Skeletal muscle cell (primary cell): ENCODE measurements around the gene RNF121.
"Not testable (repeated sequence)": the region's sequence is repeated elsewhere in the genome, so short reads cannot be mapped to it uniquely, and the experiment has no call there.

Source experiments
- DNase-seq: peaks from one replicate; pipeline ENCODE4 v3.0.0-alpha.2; 2010; ENCODE audit warnings: low read depth
- H3K4me3 ChIP-seq: 2 replicates; pipeline ENCODE4 v1.5.1; 2011; ENCODE audit warnings: low read depth, mild to moderate bottlenecking, control low read depth, low read length, moderate library complexity

The RNF121 gene

DNA sequence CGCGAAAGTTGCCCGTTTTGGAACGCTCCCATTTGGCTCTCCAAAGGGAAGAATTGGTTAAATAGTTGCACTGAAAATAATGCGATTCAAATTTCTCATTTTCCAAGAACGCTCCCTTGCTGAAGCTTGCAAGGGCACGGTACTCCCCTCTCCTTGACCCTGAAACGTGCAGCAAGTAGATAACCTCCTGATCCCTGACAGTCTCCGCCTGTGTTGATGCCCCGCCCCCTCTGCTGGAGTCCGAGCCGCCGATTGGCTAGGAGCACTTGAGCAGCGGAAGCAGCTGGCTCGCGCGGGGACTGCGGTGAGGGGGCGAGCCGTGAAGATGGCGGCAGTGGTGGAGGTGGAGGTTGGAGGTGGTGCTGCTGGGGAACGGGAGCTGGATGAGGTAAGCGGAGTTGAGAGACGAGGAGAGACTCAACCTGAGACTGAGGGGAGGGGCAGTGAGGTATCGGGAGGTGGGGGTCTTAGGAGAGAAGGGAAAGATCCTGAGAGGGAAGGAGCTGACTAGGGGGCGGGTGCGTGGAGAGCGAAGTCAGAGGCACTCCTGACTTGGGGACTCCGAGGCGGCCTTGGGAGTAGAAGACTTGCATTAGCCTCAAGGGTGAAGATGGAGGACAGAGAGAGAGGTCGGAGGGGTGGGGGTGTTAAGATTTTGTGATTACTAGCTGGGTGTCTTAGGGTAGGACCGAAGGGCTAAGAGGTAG, at the start of gene RNF121:
RNF121 (plus strand) TSS at position 310 of the 707 bp plus-strand sequence; CDS start at position 326, 16 bp downstream.
- peak within 1 kb of the TSS; percentile 98 for H3K4me3 ChIP-seq

GRCh38 chr11:71885806-71886205, 43.0 kb upstream of the RNF121 start:
- DNase-seq, H3K4me3 ChIP-seq: not testable (repeated sequence)

More for the DNA sequence above, at the start of gene RNF121:
- peak; percentile 78 for DNase-seq

DNA sequence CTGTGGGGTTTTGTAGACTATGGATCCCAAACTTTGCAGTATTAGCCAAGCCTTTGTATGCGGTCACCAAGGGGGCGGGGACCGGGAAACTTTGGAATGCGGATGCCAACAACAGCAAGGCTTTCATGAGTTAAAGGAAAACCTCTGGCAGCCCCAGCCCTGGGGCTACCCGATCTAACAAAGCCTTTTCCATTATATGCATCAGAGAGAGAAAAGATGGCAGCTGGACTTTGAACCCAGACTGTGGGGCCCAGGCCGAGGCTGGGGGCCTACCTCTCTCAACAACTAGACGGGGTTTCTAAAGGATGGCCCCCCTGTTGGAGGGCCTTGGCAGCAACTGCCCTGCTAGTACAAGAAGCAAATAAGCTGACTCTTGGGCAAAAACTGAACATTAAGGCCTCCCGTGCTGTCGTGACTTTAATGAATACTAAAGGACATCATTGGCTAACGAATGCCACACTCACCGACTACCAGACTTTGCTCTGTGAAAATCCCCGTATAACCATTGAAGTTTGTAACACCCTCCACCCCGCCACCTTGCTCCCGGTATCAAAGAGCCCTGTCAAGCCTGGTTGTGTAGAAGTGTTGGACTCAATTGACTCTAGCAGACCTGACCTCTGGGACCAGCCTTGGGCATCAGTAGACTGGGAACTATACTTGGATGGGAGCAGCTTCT, 40.4 kb upstream of the RNF121 start:
- DNase-seq, H3K4me3 ChIP-seq: not testable (repeated sequence)

DNA sequence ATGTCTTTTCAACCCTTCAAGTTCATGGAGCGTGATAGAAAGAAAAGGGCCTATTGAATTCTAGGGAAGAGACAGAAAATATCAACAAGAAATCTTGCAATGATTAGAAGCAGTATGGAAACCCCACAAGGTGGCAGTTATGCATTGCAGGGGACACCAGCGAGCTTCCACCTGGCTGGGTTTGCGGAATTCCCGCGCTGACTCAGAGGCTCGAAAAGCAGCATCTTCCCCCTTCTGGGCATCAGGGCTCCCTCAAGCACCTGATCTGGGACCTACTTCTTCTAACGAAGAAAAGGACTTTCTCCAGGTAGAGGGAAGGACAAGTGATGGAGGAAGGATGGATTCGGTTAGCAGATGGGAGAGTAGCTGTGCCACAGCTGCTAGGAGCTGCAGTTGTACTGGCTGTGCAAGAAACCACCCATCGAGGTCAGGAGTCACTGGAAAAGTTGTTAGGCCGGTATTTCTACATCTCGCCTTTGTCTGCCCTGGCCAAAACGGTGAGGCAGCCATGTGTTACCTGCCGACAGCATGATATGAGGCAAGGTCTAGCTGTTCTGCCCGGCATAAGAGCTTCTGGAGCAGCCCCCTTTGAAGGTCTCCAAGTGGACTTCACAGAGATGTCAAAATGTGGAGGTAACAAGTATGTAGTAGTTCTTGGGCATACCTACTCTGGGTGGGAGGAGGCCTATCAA, 39.5 kb upstream of the RNF121 start:
- H3K4me3 ChIP-seq, DNase-seq: not testable (repeated sequence)

GRCh38 chr11:71895961-71896360, 32.9 kb upstream of the RNF121 start:
- no peak for DNase-seq
- H3K4me3 ChIP-seq = no peak overlapping the region

DNA sequence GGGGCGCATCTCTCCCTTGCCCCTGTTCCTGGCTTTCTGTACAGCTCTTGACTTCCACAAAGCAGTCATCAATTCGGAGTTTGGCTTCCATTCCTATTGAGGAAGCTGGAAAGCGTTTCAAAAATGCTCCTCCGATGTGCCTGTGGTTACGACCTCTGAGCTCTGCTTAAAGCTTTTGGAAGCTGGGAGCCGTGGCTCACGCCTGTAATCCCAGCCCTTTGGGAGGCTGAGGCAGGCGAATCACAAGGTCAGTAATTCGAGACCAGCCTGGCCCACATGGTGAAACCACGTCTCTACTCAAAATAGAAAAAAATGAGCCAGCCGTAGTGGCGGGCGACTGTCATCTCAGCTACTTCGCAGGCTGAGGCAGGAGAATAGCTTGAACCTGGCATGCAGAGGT, 27.7 kb upstream of the RNF121 start:
- DNase-seq = peak; percentile 73
- H3K4me3 ChIP-seq = not testable (repeated sequence)

DNA sequence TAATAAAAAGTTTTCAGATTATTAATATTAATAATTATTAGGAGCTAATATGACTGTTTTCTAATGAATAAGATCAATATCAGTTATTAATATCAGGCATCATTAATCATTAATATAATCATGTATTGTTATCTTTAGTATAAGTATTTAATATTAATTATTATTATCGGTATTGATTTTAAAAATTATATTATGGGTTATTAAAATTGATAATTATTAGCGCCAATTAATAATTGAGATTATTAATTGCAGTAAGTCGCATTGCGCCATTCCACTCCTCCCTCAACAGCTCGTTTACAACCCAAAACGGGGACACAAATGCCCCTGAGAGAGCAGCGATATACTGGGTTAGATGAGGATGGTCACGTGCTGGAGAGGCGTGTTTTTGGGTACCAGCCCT, 20.6 kb upstream of the RNF121 start:
- DNase-seq = no peak
- no peak overlapping the region for H3K4me3 ChIP-seq

DNA sequence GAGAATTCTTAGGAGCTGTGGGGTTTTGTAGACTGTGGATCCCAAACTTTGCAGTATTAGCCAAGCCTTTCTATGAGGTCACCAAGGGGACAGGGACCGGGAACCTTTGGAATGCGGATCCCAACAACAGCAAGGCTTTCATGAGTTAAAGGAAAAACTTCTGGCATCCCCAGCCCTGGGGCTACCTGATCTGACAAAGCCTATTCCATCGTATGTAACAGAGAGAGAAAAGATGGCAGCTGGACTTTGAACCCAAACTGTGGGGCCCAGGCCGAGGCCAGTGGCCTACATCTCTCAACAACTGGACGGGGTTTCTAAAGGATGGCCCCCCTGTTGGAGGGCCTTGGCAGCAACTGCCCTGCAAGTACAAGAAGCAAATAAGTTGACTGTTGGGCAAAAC, 18.1 kb upstream of the RNF121 start:
- DNase-seq, H3K4me3 ChIP-seq: not testable (repeated sequence)

- H3K4me3 ChIP-seq, DNase-seq: not testable (repeated sequence)
Measured at GRCh38 chr11:71911321-71911985, 17.4 kb upstream of the RNF121 start.

- H3K4me3 ChIP-seq = not testable (repeated sequence)
Measured at GRCh38 chr11:71911986-71912340, 16.9 kb upstream of the RNF121 start.

DNA sequence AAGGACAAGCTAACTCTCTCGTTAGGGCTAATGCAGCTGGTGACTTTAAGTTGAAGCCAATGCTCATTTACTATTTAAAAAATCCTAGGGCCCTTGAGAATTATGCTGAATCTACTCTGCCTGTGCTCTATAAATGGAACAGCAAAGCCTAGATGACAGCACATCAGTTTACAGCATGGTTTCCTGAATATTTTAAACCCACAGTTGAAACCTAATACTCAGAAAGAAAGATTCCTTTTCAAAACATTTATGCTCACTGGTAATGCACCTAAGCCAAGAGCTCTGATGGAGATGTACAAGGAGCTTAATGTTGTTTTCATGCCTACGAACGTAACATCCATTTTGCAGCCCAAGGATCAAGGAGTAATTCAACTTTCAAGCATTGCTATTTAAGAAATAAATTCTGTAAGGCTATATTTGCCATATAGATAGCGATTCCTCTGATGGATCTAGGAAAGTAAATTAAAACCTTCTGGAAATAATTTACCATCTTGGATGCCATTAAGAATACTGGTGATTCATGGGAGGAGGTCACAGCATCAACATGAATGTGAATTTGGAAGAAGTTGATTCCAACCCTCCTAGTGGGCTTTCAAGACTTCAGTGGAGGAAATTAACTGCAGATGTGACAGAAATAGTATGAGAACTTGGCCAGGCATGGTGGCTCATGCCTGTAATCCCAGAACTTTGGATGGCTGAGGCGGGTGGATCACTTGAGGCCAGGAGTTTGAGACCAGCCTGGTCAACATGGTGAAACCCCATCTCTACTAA, 14.9 kb upstream of the RNF121 start:
- DNase-seq = no peak
- no peak overlapping the region for H3K4me3 ChIP-seq

More at GRCh38 chr11:71911986-71912340, 16.9 kb upstream of the RNF121 start:
- not testable (repeated sequence) for DNase-seq

GRCh38 chr11:71914617-71915189, 14.1 kb upstream of the RNF121 start:
- no peak overlapping the region for H3K4me3 ChIP-seq
- no peak for DNase-seq

DNA sequence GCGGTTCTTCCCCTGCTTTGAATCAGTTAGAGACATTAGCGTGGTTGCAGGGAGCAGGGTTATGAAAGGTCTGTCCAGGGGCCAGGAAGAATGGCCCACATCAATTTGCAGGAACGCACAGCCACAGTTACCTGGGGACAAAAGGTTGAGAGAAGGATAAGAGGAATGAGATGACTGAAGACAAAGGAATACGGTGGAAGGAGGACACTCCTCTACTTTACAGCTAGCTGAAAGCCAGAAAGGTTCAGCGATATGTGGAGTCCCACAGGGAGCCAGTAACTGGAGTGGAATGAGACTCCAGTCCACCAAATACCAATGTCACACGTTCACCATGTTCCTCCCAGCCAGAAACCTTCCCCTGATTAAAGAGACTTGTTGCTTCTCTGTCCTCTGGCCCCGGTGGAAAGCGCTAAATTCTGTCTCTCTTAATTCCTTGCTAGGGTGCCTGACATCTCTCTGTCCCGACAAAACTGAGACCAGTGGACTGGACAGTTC, 11.2 kb upstream of the RNF121 start:
- H3K4me3 ChIP-seq = no peak overlapping the region
- no peak for DNase-seq

GRCh38 chr11:71927820-71928736, 768 bp upstream of the RNF121 start, which contains the start of gene XNDC1N:
Gene XNDC1N (minus strand): TSS chr11:71928594. CDS start chr11:71923353, 5,241 bp downstream.
- peak; percentile 64 for DNase-seq
- H3K4me3 ChIP-seq = peak within 1 kb of the TSS; percentile 98

GRCh38 chr11:71929491-71929890, 645 bp downstream of the RNF121 start:
- no peak for DNase-seq
- H3K4me3 ChIP-seq = peak overlapping the region; percentile 98

- no peak overlapping the region for H3K4me3 ChIP-seq
- no peak for DNase-seq
Measured at GRCh38 chr11:71930556-71931244, 1.9 kb downstream of the RNF121 start.

GRCh38 chr11:71931245-71931602, 2.4 kb downstream of the RNF121 start:
- no peak overlapping the region for H3K4me3 ChIP-seq
- no peak for DNase-seq
